HK-2 (cell line): Measurements from ENCODE around the gene FAU.

Source experiments
- DNase-seq: peaks from one replicate; pipeline ENCODE4 v3.0.0-alpha.2; 2018; ENCODE audit not compliant: unreplicated experiment

The FAU gene

DNA sequence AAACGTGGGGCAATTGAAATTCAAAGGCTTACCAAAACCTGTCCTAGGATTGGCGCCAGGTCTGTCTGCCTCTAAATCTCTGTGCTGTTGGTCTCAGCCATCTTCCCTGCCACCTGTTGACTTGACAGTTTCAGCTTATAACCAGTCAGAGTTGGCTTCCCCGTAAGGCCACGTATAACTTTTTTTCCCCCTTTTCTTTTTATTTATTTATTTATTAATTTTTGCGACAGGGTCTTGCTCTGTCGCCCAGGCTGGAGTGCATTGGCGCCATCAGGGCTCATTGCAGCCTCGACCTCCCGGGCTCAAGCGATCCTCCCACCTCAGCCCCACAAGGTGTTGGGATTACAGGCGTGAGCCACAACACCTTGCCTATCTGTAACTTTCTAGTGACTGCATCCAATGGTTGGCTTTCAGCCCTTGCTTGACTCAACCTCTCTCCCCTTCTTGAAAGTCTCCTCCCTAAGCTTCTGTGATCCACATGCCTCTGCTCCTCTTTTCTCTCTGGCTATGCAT lies 13.8 kb upstream of the FAU start:
- no peak for DNase-seq

DNA sequence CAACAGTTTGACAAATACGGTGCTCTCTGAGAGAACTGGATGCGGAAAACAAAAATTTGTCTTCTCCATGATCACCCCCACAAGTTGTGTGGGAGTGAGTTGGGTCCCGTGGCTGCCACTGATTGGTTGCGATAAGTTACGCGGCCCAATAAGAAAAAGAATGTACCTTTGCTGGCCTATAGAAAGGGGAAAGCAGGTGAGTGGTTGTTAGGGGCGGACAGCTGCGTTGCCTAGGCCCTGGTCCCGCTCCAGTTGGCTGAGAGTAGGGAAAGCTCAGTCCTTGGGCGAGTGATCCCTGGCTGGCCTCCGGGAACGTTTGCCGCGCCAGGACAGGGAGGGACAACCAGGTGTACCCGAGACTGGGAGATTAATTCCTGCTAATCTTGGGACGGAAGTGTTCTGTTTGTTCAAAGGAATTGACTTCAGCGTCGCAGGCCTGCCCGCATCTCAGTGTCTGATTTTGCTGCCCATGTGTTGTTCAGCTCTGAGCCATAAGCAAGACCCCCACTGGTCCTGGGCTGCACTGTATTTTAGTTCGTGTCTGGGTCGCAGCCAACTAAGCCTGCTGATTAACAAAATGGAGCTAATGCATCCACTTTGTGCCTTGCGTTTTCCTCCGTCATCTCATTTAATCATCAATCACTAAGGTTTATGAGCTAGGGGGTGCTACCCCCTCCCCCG lies 13.2 kb upstream of the FAU start:
- peak; percentile 80 for DNase-seq

GRCh38 chr11:65134240-65134951 lies 12.5 kb upstream of the FAU start, which contains the start of gene SYVN1:
Gene SYVN1, minus strand, starts transcription at chr11:65134519. Its CDS starts 918 bp downstream, at chr11:65133601.
- DNase-seq: peak; percentile 82

DNA sequence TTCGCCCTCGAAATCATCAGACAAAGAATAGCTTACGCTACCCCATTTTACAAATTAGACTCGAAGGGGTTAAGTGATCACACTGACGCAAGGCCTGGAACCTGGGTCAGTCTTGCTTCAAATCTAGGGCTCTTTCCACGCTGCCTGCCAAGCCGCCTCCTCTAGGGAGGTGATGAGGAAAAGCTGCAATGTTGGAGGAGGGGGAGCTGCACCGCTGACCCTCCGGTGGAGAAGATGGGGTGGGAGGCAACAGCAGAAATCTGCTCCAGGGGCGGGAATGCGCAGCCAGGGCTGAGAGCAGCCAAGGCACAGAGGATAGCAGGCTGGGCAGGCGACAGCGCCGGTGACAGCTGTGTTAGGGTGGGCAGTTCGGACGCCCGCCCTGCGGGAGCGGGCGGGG lies 11.8 kb upstream of the FAU start:
- no peak for DNase-seq

DNA sequence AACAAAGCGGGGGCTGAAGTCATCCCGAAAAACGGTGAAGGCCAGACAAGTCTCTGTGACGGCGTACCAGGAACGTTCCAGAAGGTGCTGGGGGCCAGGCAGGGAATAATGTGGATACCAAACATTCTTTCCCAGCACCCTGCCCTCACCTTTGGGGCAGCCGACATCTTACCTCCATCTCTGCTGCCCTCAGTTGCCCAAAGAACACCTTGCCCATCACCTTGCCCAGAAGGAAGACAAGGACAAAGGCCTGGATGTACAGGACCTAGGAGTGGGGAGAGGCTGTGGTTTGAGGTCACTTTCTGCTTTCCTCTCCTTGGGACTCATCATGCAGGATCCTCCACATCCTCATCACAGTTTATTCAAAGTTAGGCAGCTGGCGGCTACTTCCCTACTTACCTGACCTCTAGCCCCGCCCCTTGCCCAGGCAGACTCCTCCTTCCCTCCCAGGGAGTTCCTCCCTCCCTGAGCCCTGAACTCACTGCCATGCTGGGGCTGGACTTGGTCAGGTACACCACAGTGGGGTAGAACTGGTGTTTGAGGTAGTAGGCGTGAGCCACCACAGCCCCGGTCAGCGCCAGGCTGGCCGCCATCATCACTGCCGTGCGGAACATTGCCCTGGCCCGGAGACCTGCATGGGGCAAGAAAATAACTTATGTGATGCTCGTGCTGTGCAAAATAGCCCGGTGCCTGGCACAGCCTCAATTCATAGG lies 11.2 kb upstream of the FAU start:
- peak; percentile 26 for DNase-seq

DNA sequence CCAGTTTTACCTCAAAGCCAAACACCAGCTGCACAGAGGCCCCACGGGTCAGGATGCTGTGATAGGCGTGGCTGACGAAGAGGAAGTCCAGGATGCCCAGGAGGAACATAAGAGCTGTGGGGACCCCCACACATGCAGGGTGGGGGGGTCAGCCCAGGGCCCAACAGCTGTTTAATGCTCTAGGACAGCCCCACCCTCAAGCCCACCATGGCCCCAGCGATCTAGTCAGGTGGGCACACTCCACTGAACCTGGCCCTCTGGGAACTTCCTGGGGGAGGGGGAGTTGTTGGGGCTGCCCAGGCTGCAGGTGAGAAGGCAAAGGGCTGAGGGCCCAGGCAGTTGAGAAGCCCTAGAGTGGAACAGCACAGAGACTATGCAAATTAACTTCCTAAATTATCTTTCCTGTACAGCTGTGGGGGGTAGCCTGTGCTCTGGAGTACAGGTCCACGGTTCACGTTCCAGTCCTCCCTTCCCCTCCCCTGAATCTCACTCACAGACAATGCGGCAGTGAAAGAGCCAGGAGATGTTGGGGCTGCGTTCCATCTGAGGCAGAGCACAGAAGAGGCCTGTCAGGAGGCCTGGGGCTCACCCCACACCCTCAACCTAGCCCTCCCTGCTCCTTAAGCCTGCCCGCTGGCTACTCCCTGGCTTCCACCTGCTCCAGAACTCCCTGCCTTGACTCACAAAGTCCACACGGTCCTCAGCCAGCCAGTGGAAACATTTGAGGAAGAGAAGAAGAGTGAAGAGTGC lies 10.5 kb upstream of the FAU start:
- DNase-seq: no peak

DNA sequence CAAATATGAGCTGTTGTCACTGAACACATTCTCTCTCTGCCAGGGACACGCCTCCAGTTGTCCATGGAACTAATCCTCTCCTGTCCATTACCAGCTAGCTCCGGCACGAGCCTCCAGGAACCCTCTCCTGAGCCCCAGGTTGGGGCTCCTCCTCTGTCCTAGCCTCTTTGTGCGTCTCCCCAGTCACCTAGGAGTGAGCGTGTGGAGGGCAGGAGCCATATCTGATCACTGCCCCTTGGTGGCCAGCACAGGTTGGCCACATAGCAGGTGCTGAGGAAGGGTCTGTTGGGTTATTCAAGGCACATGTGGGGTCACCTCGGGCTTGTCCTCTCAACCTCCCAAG lies 9.9 kb upstream of the FAU start:
- no peak for DNase-seq

DNA sequence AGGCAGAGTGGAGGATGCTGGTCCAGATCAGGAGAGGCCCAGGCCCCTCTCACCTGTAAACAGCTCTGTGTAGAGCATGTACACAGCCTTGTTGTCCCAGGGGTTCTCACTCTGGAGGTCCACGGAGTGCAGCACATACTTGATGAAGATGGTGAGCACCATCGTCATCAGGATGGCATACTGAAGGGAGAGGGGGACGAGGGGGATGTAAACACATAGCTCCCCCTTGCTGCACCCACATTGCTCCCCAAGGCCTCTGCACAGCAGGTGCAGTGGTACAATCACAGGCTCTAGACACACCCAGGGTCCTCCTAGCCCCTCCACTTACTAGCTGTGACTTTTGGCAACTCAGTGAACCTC lies 9.5 kb upstream of the FAU start:
- no peak for DNase-seq

GRCh38 chr11:65130631-65131416 lies 8.9 kb upstream of the FAU start:
- no peak for DNase-seq

DNA sequence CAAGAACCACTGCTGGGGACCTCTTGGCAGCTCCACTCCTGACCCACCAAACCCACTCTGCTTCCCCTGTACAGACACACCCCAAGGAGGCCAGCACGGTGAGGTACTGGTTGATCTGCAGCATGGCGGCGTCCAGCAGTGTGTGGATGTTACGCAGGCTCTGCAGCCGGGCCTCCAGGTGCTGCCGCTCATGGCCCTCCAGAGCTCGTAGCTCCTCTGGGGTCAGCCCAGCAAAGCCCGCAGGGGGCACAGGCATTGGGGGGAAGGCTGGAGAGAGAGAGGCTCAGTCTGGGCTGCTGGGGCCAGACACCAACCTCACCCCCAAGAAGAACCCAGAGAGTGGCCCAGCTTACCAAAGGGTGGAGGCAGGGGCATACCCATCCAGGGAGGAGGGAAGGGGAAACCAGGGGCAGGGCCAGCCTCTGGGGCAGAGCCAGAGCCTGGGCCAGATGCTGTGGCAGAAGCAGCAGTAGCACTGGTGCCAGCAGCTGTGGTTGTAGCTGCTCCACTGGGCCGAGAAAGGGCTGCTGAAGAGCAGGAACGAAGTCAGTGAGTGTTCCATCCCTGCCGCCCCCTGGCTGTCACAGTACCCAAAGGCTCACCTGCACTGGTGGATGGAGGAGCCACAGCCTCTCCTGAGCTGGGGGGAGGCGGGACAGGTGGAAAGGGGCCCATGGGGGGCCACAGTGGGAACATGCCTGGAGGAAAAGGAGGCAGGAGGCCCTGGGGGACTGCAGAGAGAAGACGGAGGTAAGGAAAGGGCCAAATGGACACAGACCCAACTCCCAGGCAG lies 7.9 kb upstream of the FAU start:
- no peak for DNase-seq

DNA sequence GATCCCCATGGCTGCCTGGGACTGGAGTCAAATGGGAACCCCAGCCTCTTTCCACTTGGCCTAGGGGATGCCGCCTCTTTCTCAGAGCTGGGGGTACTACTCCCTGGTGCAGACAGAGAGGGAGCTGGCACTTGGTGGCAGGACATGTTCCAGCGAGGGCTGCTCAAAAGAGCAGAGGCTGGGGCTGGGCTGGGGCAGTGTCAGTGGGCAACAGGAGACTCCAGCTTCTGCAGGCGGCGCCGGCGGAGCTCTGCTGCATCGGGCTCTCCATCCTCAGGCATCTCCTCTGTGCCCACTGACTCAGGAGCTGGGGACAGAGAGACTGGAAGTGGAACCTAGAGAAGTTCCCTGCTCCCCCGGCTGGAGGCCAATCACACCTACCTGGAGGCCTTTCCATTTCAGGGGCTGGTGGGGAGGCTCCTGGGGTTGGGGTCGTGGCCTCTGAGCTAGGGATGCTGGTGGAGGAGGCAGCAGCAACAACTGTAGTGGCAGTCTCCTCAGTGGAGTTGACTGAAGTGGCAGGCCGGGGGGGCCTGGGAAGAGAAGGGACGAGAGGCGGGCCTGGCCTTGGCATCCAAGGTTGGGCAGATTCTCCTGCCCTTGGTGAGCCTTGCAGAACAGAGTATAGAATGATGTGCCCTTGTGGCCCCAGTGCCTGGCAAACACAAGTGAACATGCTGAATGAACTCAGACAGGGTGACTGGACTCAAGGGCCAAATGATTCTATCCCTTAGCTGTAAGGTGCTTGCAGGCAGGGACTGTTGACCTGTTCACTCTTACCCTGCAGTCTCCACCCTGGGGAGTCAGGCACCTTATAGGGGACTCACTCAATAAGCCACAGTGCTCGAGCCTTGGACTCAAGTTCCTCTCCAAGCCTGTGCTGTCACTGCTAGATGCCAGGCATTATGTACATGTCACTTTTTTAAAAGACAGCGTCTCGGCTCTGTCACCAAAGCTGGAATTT lies 6.5 kb upstream of the FAU start:
- DNase-seq: no peak

DNA sequence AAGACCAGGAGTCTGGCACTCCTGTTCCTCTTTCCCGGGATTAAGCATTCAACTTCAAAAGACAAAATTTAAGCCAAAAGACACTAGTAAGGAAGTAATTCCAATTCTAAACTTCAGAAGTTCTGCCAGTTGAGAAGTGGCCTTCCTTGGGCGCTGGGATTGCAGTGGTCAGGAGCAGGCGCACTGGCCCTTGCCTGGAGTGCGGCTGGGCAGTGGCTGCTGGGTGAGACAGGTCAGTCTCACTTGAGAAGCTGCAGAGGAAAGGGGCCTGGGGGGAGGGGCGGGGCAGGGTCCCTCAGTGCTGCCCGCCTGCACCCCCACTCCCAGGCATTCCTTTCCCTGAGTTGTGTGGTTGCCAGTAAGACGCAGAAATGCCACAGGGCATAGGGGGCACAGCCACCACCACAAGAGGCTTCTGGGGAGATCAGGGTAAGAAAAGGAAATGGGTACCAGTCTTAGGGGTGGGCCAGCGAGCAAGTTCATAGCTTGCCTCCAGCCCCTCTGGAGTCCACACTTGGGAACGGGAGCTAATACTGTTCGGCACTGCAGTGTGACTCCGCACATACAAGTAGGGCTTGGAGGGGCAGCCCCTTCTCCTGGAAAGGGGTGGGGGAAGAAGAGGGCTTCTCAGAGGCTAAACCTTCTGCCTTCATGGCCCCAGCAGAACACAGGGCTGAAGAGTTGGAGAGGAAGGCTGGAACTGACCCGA lies 5.7 kb upstream of the FAU start:
- no peak for DNase-seq

DNA sequence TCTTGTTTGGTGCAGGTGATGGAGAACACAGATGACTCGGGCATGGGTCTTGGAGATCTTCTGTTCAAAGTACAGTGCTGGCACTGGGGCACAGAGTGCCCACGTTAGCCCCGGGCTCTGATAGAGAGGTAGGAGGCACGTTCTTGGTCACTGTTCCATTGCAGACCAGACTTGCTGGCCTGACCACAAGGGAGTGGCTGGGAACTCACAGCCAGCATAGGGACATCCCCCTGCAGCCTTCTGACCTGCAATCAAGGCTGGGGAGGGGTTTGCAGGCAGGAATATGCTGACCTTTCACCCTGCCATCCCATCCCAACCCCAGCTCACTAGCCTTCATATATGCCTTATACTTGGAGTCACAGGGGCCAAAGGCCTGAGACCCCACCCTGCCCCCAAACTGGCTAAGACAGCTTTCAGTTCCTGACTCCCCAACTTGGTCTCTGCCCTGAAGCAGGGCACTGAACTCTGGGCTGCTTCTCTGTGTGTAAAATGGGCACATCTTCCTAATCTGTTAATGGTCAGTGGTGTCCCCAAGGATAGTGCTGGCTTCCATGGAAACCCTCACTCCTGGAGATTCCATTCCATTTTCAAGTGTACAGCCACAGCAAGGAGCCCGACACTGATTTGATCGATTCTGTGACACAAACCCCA lies 4.8 kb upstream of the FAU start:
- DNase-seq: no peak

- DNase-seq: no peak
These were observed 3.5 kb upstream of the FAU start for GRCh38 chr11:65125197-65126056.

- DNase-seq: no peak
These were observed 2.7 kb upstream of the FAU start for GRCh38 chr11:65124480-65125196.

DNA sequence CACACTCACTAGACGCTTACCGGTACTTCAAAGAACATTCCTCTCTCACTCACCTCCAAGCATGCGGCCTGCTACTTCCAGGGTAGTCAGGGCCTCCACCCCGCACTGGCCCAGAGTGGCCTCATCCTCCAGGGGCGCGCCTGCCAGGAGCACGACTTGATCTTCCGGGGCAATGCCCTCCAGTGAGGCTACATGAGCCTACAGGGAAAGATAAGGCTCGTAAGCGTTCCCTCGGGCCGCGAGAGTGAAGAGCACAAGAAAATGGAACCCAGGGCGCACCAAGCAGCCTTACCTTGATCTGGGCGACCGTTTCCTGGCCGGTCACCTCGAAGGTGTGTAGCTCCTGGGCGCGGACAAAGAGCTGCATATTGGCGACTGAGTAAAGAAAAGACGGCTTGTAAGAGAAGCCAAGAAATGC lies 478 bp downstream of the FAU start:
- DNase-seq: peak; percentile 22

- no peak for DNase-seq
These were observed 1.1 kb downstream of the FAU start for GRCh38 chr11:65120831-65121230.
